SK-N-MC (cell line): Measurements from ENCODE around the gene PID1.

Experiments
- EZH2 ChIP-seq: fragments of 200-600 bp; sonication (generic); IDR thresholded peaks from one replicate; pipeline ENCODE4 v1.6.1; 2017; ENCODE audit warnings: antibody characterized with exemption
- POLR2AphosphoS5 ChIP-seq: IDR thresholded peaks from 2 replicates; pipeline ENCODE4 v1.6.1; 2012; ENCODE audit warnings: mild to moderate bottlenecking, low read depth, low read length, borderline replicate concordance

GRCh38 chr2:229118336-229118735 lies 152.8 kb downstream of the PID1 start:
- TF ChIP-seq POLR2AphosphoS5 (no peak), EZH2 (no peak)
